ENCODE results near the gene PSG1. TPM values are rescaled to one million over a fixed set of nuclear protein-coding genes. Genes with fewer than 3 reads are reported as not detected.
"Not testable (repeated sequence)": the region's sequence is repeated elsewhere in the genome, so short reads cannot be mapped to it uniquely, and the experiment has no call there.

Gene PSG1
- total RNA-seq, 1 donor, result not detected

GRCh38 chr19:42882010-42882409 lies 2.5 kb upstream of the PSG1 start:
- not testable (repeated sequence) for DNase-seq (ENCODE audit: low read depth in 2 of 3, low spot score in 2 of 3)

GRCh38 chr19:42881279-42881678 lies 1.8 kb upstream of the PSG1 start:
- not testable (repeated sequence) for DNase-seq (ENCODE audit: low read depth in 2 of 3, low spot score in 2 of 3)

- not testable (repeated sequence) for DNase-seq (ENCODE audit: low read depth in 2 of 3, low spot score in 2 of 3)
Observed at GRCh38 chr19:42880621-42881020, 1.1 kb upstream of the PSG1 start.

GRCh38 chr19:42876596-42876995 lies 2.9 kb downstream of the PSG1 start:
- not testable (repeated sequence) for DNase-seq (ENCODE audit: low read depth in 2 of 3, low spot score in 2 of 3)

- DNase-seq (ENCODE audit: low read depth in 2 of 3, low spot score in 2 of 3), result not testable (repeated sequence)
Observed at GRCh38 chr19:42875881-42876280, 3.6 kb downstream of the PSG1 start.

- DNase-seq (ENCODE audit: low read depth in 2 of 3, low spot score in 2 of 3), result not testable (repeated sequence)
Observed at GRCh38 chr19:42874901-42875813, 4.4 kb downstream of the PSG1 start.

GRCh38 chr19:42874136-42874535 lies 5.4 kb downstream of the PSG1 start:
- DNase-seq (ENCODE audit: low read depth in 2 of 3, low spot score in 2 of 3), result not testable (repeated sequence)

GRCh38 chr19:42872608-42873007 lies 6.9 kb downstream of the PSG1 start:
- DNase-seq (ENCODE audit: low read depth in 2 of 3, low spot score in 2 of 3), result no peak

GRCh38 chr19:42857544-42857867 lies 22.0 kb downstream of the PSG1 start:
- DNase-seq (ENCODE audit: low read depth in 2 of 3, low spot score in 2 of 3), result no peak

- not testable (repeated sequence) for DNase-seq (ENCODE audit: low read depth in 2 of 3, low spot score in 2 of 3)
Observed at GRCh38 chr19:42856866-42857543, 22.5 kb downstream of the PSG1 start.

- DNase-seq (ENCODE audit: low read depth in 2 of 3, low spot score in 2 of 3), result not testable (repeated sequence)
Observed at GRCh38 chr19:42854745-42855144, 24.8 kb downstream of the PSG1 start.

GRCh38 chr19:42853231-42853630 lies 26.3 kb downstream of the PSG1 start:
- not testable (repeated sequence) for DNase-seq (ENCODE audit: low read depth in 2 of 3, low spot score in 2 of 3)

GRCh38 chr19:42852821-42853220 lies 26.7 kb downstream of the PSG1 start:
- not testable (repeated sequence) for DNase-seq (ENCODE audit: low read depth in 2 of 3, low spot score in 2 of 3)

GRCh38 chr19:42851718-42852280 lies 27.7 kb downstream of the PSG1 start:
- not testable (repeated sequence) for DNase-seq (ENCODE audit: low read depth in 2 of 3, low spot score in 2 of 3)

- DNase-seq (ENCODE audit: low read depth in 2 of 3, low spot score in 2 of 3), result no peak
Observed at GRCh38 chr19:42850981-42851717, 28.4 kb downstream of the PSG1 start.

- no peak for DNase-seq (ENCODE audit: low read depth in 2 of 3, low spot score in 2 of 3)
Observed at GRCh38 chr19:42846597-42846996, 32.9 kb downstream of the PSG1 start.

- not testable (repeated sequence) for DNase-seq (ENCODE audit: low read depth in 2 of 3, low spot score in 2 of 3)
Observed at GRCh38 chr19:42843631-42844030, 35.9 kb downstream of the PSG1 start.

- DNase-seq (ENCODE audit: low read depth in 2 of 3, low spot score in 2 of 3), result not testable (repeated sequence)
Observed at GRCh38 chr19:42832746-42833442, 46.6 kb downstream of the PSG1 start.

GRCh38 chr19:42832023-42832680 lies 47.4 kb downstream of the PSG1 start:
- DNase-seq (ENCODE audit: low read depth in 2 of 3, low spot score in 2 of 3), result not testable (repeated sequence)
